Ovary (tissue), 3 donors: Measurements from ENCODE around the gene ANKDD1A.

Source experiments
- POLR2A ChIP-seq: fragments of 450-650 bp; IDR thresholded peaks from one replicate; pipeline ENCODE4 v1.6.1; 2017; ENCODE audit warnings: antibody characterized with exemption, mild to moderate bottlenecking, moderate library complexity
- TF ChIP-seq, protein P1 (sequence below), 3 donors: fragments of 450-650 bp in 2 of 3; fragments of 200-600 bp in 1 of 3; IDR thresholded peaks; one replicate each; pipeline versions ENCODE4 v1.5.1 to v1.8.0; 2016 to 2022; ENCODE audit warnings: antibody characterized with exemption in 3 of 3, mild to moderate bottlenecking in 1 of 3
- donor health status: DM: no; HTN: no; CAD: no.

DNA sequence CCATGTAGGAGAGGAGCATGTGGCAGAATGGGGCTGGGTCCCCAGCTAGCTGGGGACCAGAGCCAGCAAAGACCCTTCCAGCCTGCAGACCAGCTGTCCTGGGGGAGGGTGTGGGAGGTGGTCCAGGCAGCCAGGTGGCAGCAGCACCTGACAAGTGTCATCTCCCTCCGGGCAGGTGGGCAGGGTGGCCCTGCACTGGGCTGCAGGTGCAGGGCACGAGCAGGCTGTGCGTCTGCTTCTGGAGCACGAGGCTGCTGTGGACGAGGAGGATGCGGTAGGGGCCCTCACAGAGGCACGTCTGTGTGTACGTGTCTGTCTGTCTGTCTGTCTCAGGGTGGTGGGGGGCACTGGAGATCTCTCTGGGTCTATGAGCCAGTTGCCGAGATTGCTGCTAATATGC is 5.5 kb downstream of the ANKDD1A start:
- no peak for TF ChIP-seq POLR2A
- TF ChIP-seq, protein P1, sequence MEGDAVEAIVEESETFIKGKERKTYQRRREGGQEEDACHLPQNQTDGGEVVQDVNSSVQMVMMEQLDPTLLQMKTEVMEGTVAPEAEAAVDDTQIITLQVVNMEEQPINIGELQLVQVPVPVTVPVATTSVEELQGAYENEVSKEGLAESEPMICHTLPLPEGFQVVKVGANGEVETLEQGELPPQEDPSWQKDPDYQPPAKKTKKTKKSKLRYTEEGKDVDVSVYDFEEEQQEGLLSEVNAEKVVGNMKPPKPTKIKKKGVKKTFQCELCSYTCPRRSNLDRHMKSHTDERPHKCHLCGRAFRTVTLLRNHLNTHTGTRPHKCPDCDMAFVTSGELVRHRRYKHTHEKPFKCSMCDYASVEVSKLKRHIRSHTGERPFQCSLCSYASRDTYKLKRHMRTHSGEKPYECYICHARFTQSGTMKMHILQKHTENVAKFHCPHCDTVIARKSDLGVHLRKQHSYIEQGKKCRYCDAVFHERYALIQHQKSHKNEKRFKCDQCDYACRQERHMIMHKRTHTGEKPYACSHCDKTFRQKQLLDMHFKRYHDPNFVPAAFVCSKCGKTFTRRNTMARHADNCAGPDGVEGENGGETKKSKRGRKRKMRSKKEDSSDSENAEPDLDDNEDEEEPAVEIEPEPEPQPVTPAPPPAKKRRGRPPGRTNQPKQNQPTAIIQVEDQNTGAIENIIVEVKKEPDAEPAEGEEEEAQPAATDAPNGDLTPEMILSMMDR (IDR thresholded peaks at IDR 0.05), result no peak
